GM23338 (cell line): ENCODE measurements around the gene HYAL1. TPM values are rescaled to one million over a fixed set of nuclear protein-coding genes. Genes with fewer than 3 reads are reported as not detected.

Experiments
- ATAC-seq: fragments of 200-7000 bp; cut with Tn5 transposase; 3 replicates; pipeline ENCODE4 v1.9.1; 2020
- DNase-seq: peaks from one replicate; pipeline ENCODE4 v3.0.0-alpha.2; 2015; ENCODE audit warnings: low spot score
- H2AFZ ChIP-seq: fragments of 200-600 bp; sonication (generic); 2 replicates; pipeline ENCODE4 v1.8.0; 2016; ENCODE audit warnings: antibody characterized with exemption, mild to moderate bottlenecking, moderate library complexity
- H3F3A ChIP-seq: fragments of 200-600 bp; sonication (generic); replicated peaks from 2 replicates; pipeline ENCODE4 v1.8.0; 2017; ENCODE audit warnings: antibody characterized with exemption, mixed run types, low read depth
- H3K27ac ChIP-seq: fragments of 200-600 bp; sonication (generic); 2 replicates; pipeline ENCODE4 v1.6.1; 2016; ENCODE audit warnings: low read depth
- H3K27me3 ChIP-seq: fragments of 200-600 bp; sonication (generic); 2 replicates; pipeline ENCODE4 v1.8.0; 2016; ENCODE audit warnings: mild to moderate bottlenecking, mixed run types, moderate library complexity; ENCODE audit not compliant: insufficient read depth
- H3K36me3 ChIP-seq: fragments of 200-600 bp; sonication (generic); 2 replicates; pipeline ENCODE4 v1.8.0; 2016; ENCODE audit warnings: mild to moderate bottlenecking; ENCODE audit not compliant: insufficient read depth
- H3K4me1 ChIP-seq: fragments of 200-600 bp; sonication (generic); 2 replicates; pipeline ENCODE4 v1.8.0; 2016; ENCODE audit warnings: mild to moderate bottlenecking, moderate library complexity; ENCODE audit not compliant: insufficient read depth
- H3K4me2 ChIP-seq: fragments of 200-600 bp; sonication (generic); 2 replicates; pipeline ENCODE4 v1.7.1; 2017; ENCODE audit warnings: mixed run types
- H3K4me3 ChIP-seq: fragments of 200-600 bp; sonication (generic); 2 replicates; pipeline ENCODE4 v1.6.1; 2016; ENCODE audit warnings: mixed run types
- H3K79me2 ChIP-seq: fragments of 200-600 bp; sonication (generic); replicated peaks from 2 replicates; pipeline ENCODE4 v1.8.0; 2017; ENCODE audit warnings: mild to moderate bottlenecking; ENCODE audit not compliant: insufficient read depth
- H3K9me2 ChIP-seq: fragments of 200-600 bp; sonication (generic); 2 replicates; pipeline ENCODE4 v1.8.0; 2017; ENCODE audit not compliant: insufficient read depth
- H4K20me1 ChIP-seq: fragments of 200-600 bp; sonication (generic); replicated peaks from 2 replicates; pipeline ENCODE4 v1.8.0; 2017; ENCODE audit warnings: mild to moderate bottlenecking; ENCODE audit not compliant: insufficient read depth
- H3K27ac Mint-ChIP-seq: 2 replicates; pipeline ENCODE4 v1.8.0; 2020; ENCODE audit warnings: inconsistent platforms, mild to moderate bottlenecking, moderate library complexity, mixed read lengths
- H3K27me3 Mint-ChIP-seq: 3 replicates; pipeline ENCODE4 v1.8.0; 2022; ENCODE audit warnings: low read depth, mild to moderate bottlenecking, moderate library complexity, mixed read lengths, inconsistent platforms; ENCODE audit not compliant: insufficient read depth, poor library complexity
- H3K36me3 Mint-ChIP-seq: 3 replicates; pipeline ENCODE4 v1.8.0; 2021; ENCODE audit warnings: low read depth, mild to moderate bottlenecking, inconsistent platforms, moderate library complexity, mixed read lengths
- H3K4me1 Mint-ChIP-seq: 3 replicates; pipeline ENCODE4 v1.8.0; 2020; ENCODE audit warnings: mild to moderate bottlenecking, inconsistent platforms, mixed read lengths
- H3K4me3 Mint-ChIP-seq: 3 replicates; pipeline ENCODE4 v1.8.0; 2021; ENCODE audit warnings: moderate library complexity, mild to moderate bottlenecking, inconsistent platforms, mixed read lengths
- H3K9me3 Mint-ChIP-seq: 3 replicates; pipeline ENCODE4 v1.8.0; 2020; ENCODE audit warnings: moderate library complexity, mild to moderate bottlenecking, inconsistent platforms, mixed read lengths
- CREB1 ChIP-seq: fragments of 250-450 bp; sonication (Bioruptor Pico); IDR thresholded peaks from 2 replicates; pipeline ENCODE4 v1.5.0; 2020; ENCODE audit warnings: low read depth, mild to moderate bottlenecking, moderate library complexity
- NANOG ChIP-seq: IDR thresholded peaks from 2 replicates; pipeline ENCODE4 v1.6.1; 2016; ENCODE audit warnings: antibody characterized with exemption, borderline replicate concordance
- POLR2AphosphoS5 ChIP-seq: IDR thresholded peaks from 2 replicates; pipeline ENCODE4 v1.6.1; 2016; ENCODE audit warnings: antibody characterized with exemption, low read depth
- STAT1 ChIP-seq: IDR thresholded peaks from one replicate; pipeline ENCODE4 v1.6.1; 2016; ENCODE audit warnings: antibody characterized with exemption; ENCODE audit not compliant: unreplicated experiment
- ZNF114 ChIP-seq: fragments of 250-450 bp; sonication (Bioruptor Pico); IDR thresholded peaks from 2 replicates; pipeline ENCODE4 v1.5.0; 2020; ENCODE audit warnings: mild to moderate bottlenecking, moderate library complexity
- polyA plus RNA-seq: library from polyadenylated mRNA; unstranded; fragments of >200 nt; fragmentation: Nextera tagmentation; extraction: Ambion mirVana; gene quantifications from 2 replicates; pipeline ENCODE4 v1.2.1, GENCODE V29; 2016
- total RNA-seq: library from RNA; depleted of rRNA; stranded (reverse); fragments of >200 nt; shearing (Covaris generic); gene quantifications from 2 replicates; pipeline ENCODE4 v1.2.3, GENCODE V29; 2014
- TF ChIP-seq, protein P1 (sequence below), 2 experiments: fragments of 200-600 bp in 1 of 2; sonication (generic) in 1 of 2; conservative IDR thresholded peaks; 2 replicates each; pipeline versions ENCODE4 v1.5.1 to v1.6.1; 2016 to 2017; ENCODE audit warnings: antibody characterized with exemption in 2 of 2, low read depth in 2 of 2, mild to moderate bottlenecking in 2 of 2, moderate library complexity in 1 of 2

Gene HYAL1
- total and polyA plus RNA-seq, 2 experiments from 2014 or later: 2.1 to 5.0 TPM

DNA sequence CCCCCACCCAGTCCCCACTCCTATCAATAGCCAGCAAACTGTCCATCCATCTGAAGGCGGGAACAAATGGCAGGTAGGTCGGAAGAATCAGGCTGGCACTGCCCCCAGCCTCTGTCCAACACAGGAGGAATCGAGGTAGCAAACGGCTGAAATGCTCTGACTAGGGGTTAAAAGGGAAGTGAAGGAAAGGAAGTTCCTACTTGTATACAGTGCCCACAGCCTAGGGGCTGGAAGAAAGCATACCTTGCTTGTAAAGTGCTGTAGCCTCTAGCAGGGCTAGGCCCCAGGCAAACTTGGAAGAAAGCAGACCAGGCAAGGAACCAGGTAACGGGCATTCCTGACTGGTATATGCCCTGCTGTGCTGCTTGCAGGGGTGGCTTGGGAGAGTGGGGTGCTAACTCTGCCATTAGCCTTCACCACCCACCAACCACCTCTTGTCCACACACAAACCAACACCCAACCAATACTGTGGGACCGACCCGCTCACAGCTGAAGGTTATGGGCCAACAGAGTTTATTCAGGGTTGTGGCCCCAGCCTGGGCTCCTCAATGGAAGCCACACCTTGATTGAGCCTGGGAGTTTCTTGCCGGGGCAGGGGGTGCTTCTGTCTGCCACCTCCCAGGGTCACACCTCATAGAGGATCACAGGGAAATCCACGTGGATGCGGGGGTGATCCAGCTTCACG, 22.3 kb upstream of the HYAL1 start:
- H3K4me3 ChIP-seq: no peak overlapping the region
- peaks cover 34% of the 10 kb centered on the region; the same call in 1 of the 2 replicates for H3F3A ChIP-seq
- H3K4me2 ChIP-seq: no peak overlapping the region
- no peaks in the 10 kb centered on the region for H3K27me3 ChIP-seq
- H3K4me3 Mint-ChIP-seq: no peak overlapping the region
- peaks cover 8% of the 10 kb centered on the region; the same call in 1 of the 2 replicates for H4K20me1 ChIP-seq
- H3K9me2 ChIP-seq: no peaks in the 10 kb centered on the region
- no peak overlapping the region for H2AFZ ChIP-seq
- peaks cover 18% of the 10 kb centered on the region for H3K4me1 ChIP-seq
- peaks cover 16% of the 10 kb centered on the region for H3K79me2 ChIP-seq
- H3K27me3 Mint-ChIP-seq: peaks cover 16% of the 10 kb centered on the region
- DNase-seq (no peak), ATAC-seq (no peak)
- TF ChIP-seq POLR2AphosphoS5: no peak
- TF ChIP-seq STAT1: no peak
- no peak overlapping the region for H3K27ac Mint-ChIP-seq
- H3K27ac ChIP-seq: no peak overlapping the region
- H3K9me3 Mint-ChIP-seq: no peaks in the 10 kb centered on the region
- H3K36me3 Mint-ChIP-seq: peaks cover 25% of the 10 kb centered on the region
- H3K4me1 Mint-ChIP-seq: peaks cover 32% of the 10 kb centered on the region
- peaks cover 2% of the 10 kb centered on the region; the same call in 1 of the 2 replicates for H3K36me3 ChIP-seq

DNA sequence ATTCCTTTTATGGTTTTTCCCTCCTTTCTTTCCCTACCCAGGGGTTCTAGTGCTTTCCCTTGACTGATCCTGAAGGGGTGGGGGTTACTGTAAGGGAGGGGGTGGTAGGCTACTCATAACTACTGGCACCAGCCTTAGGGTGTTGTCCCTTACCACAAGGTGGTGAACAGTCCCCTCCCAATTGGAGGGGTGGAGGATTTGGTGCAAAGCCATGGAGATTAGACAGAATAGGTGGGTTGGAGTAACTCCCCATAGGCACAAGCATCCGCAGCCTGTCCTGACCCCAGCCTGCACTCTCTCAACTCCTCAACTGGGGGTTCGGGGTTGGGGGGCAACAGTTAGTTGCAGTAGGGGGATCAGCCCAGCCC, 21.7 kb upstream of the HYAL1 start:
- H2AFZ ChIP-seq: no peak overlapping the region
- H3K4me2 ChIP-seq: no peak overlapping the region
- Mint-ChIP-seq H3K27ac (0 out of 2 replicates have a peak overlapping the region, but pooled peaks have one; percentile 34), H3K27me3 (peaks cover 16% of the 10 kb centered on the region), H3K9me3 (no peaks in the 10 kb centered on the region), H3K36me3 (peaks cover 25% of the 10 kb centered on the region), H3K4me3 (peak overlapping the region; percentile 38; the same call in 1 of the 3 replicates), H3K4me1 (peaks cover 35% of the 10 kb centered on the region)
- no peaks in the 10 kb centered on the region for H3K27me3 ChIP-seq
- H4K20me1 ChIP-seq: peaks cover 10% of the 10 kb centered on the region; the same call in 1 of the 2 replicates
- ATAC-seq (no peak), DNase-seq (no peak)
- H3K4me3 ChIP-seq: no peak overlapping the region
- no peak for TF ChIP-seq ZNF114 (CRISPR knock-in tag)
- no peaks in the 10 kb centered on the region; the same call in 1 of the 2 replicates for H3K36me3 ChIP-seq
- peaks cover 37% of the 10 kb centered on the region; the same call in 1 of the 2 replicates for H3F3A ChIP-seq
- H3K9me2 ChIP-seq: no peaks in the 10 kb centered on the region
- H3K27ac ChIP-seq: no peak overlapping the region
- peaks cover 21% of the 10 kb centered on the region for H3K79me2 ChIP-seq
- peaks cover 23% of the 10 kb centered on the region for H3K4me1 ChIP-seq

DNA sequence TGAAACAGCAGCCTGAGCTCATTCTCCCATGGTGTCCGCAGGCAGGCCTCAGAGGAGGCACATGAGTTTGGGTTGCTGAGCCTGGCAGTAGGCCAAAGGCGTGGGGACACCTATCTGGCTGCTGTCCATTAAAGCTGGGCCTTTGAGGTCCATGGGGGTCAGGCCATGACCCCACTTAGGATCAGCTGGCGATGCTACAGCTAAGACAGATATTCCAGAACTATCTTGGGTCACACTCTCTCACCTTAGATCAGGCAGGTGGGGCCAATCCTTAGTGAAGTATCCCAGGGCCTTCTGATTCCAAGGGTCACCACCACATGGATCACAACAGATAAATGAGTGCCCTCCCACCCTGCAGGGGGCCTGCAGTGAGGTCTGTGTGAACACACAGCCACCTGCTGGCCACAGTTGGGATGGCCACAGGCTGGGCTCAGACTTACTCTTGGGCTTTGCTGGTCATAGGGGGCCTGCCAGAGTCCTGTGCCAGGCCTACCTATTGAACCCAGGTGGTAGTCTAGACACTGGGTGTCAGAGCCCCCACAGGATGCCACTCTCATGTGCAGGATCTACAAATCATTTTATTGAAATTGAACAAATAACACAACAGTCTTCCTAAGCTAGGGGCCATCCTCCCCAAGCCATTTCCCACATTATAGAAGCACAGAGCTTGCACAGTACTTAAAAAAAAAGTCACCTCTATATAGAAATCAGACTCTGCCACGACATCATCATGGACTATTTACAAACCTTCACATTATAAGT, 21.2 kb upstream of the HYAL1 start:
- peaks cover 16% of the 10 kb centered on the region for H3K27me3 Mint-ChIP-seq
- H4K20me1 ChIP-seq: peaks cover 13% of the 10 kb centered on the region; the same call in 1 of the 2 replicates
- peaks cover 26% of the 10 kb centered on the region for H3K79me2 ChIP-seq
- H3K36me3 Mint-ChIP-seq: peaks cover 25% of the 10 kb centered on the region
- ATAC-seq: peak; percentile 8
- peak; percentile 95 for DNase-seq
- no peak overlapping the region for H3K27ac ChIP-seq
- H3K36me3 ChIP-seq: peaks cover under 1% of the 10 kb centered on the region; the same call in 1 of the 2 replicates
- TF ChIP-seq CREB1 (CRISPR knock-in tag) (peak; percentile 49; the same call in 1 of the 2 replicates), NANOG (no peak)
- TF ChIP-seq, protein P1, sequence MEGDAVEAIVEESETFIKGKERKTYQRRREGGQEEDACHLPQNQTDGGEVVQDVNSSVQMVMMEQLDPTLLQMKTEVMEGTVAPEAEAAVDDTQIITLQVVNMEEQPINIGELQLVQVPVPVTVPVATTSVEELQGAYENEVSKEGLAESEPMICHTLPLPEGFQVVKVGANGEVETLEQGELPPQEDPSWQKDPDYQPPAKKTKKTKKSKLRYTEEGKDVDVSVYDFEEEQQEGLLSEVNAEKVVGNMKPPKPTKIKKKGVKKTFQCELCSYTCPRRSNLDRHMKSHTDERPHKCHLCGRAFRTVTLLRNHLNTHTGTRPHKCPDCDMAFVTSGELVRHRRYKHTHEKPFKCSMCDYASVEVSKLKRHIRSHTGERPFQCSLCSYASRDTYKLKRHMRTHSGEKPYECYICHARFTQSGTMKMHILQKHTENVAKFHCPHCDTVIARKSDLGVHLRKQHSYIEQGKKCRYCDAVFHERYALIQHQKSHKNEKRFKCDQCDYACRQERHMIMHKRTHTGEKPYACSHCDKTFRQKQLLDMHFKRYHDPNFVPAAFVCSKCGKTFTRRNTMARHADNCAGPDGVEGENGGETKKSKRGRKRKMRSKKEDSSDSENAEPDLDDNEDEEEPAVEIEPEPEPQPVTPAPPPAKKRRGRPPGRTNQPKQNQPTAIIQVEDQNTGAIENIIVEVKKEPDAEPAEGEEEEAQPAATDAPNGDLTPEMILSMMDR (conservative IDR thresholded peaks at IDR 0.05; ENCODE audit: low read depth in 2 of 2): peak; percentile 84 to 96
- H3K27me3 ChIP-seq: no peaks in the 10 kb centered on the region
- no peak overlapping the region for H3K4me2 ChIP-seq
- H3K9me2 ChIP-seq: no peaks in the 10 kb centered on the region
- H3F3A ChIP-seq: peaks cover 33% of the 10 kb centered on the region; the same call in 1 of the 2 replicates
- peaks cover 40% of the 10 kb centered on the region for H3K4me1 Mint-ChIP-seq
- H3K4me3 ChIP-seq: no peak overlapping the region
- H3K27ac Mint-ChIP-seq: 0 out of 2 replicates have a peak overlapping the region, but pooled peaks have one; percentile 34
- no peaks in the 10 kb centered on the region for H3K9me3 Mint-ChIP-seq
- H3K4me1 ChIP-seq: peaks cover 24% of the 10 kb centered on the region
- H2AFZ ChIP-seq: no peak overlapping the region
- H3K4me3 Mint-ChIP-seq: peak overlapping the region; percentile 38
